ENCODE measurements around the gene TNFAIP1. TPM values are rescaled to one million over a fixed set of nuclear protein-coding genes. Genes with fewer than 3 reads are reported as not detected.

TNFAIP1 gene
- total RNA-seq, 1 donor from 2014 or later, result 59.2 TPM

DNA sequence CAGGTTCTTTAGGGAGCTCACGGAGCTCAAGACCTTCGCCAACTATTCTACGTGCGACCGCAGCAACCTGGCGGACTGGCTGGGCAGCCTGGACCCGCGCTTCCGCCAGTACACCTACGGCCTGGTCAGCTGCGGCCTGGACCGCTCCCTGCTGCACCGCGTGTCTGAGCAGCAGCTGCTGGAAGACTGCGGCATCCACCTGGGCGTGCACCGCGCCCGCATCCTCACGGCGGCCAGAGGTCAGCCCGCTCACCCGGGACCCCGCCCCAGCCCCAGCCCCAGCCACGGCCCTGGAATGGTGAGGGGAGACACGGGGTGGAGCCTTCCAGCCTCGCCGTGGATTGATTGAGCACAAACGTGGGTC, 49.5 kb downstream of the TNFAIP1 start:
- Mint-ChIP-seq H3K9me3 (ENCODE audit: unreplicated experiment) (no peaks in the 10 kb centered on the region), H3K27me3 (ENCODE audit: unreplicated experiment) (no peaks in the 10 kb centered on the region), H3K27ac (ENCODE audit: unreplicated experiment) (no peak overlapping the region), H3K4me1 (ENCODE audit: unreplicated experiment) (peaks cover 4% of the 10 kb centered on the region), H3K36me3 (ENCODE audit: unreplicated experiment) (peaks cover 31% of the 10 kb centered on the region), H3K4me3 (ENCODE audit: unreplicated experiment) (no peak overlapping the region)
- DNase-seq (ENCODE audit: extremely low spot score, unreplicated experiment), result no peak
- TF ChIP-seq, protein P1, sequence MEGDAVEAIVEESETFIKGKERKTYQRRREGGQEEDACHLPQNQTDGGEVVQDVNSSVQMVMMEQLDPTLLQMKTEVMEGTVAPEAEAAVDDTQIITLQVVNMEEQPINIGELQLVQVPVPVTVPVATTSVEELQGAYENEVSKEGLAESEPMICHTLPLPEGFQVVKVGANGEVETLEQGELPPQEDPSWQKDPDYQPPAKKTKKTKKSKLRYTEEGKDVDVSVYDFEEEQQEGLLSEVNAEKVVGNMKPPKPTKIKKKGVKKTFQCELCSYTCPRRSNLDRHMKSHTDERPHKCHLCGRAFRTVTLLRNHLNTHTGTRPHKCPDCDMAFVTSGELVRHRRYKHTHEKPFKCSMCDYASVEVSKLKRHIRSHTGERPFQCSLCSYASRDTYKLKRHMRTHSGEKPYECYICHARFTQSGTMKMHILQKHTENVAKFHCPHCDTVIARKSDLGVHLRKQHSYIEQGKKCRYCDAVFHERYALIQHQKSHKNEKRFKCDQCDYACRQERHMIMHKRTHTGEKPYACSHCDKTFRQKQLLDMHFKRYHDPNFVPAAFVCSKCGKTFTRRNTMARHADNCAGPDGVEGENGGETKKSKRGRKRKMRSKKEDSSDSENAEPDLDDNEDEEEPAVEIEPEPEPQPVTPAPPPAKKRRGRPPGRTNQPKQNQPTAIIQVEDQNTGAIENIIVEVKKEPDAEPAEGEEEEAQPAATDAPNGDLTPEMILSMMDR (IDR thresholded peaks at IDR 0.05), result no peak

DNA sequence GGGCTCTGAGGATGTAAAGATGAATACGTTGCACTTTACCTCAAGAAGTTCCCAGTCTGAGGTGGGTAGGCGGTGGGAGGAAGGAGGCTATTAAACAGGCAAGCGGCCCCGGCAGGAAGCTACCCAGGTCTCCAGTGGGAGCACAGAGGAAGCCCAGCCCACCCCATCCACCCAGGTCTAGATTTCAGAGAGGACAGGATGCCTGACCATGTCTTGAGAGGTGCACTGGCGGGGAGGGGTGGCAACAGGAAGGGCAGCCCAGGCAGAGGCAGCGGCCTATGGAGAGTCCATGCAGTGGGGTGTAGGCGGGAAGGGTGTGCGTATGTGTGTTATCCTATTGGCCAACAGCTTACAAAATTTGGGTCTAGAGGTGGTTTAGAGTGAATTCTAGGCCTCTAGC, 49.8 kb downstream of the TNFAIP1 start:
- peaks cover 31% of the 10 kb centered on the region for H3K36me3 Mint-ChIP-seq (ENCODE audit: unreplicated experiment)
- TF ChIP-seq, protein P1 (IDR thresholded peaks at IDR 0.05), result no peak
- H3K27ac Mint-ChIP-seq (ENCODE audit: unreplicated experiment), result no peak overlapping the region
- no peaks in the 10 kb centered on the region for H3K9me3 Mint-ChIP-seq (ENCODE audit: unreplicated experiment)
- no peak for DNase-seq (ENCODE audit: extremely low spot score, unreplicated experiment)
- no peaks in the 10 kb centered on the region for H3K27me3 Mint-ChIP-seq (ENCODE audit: unreplicated experiment)
- no peak overlapping the region for H3K4me3 Mint-ChIP-seq (ENCODE audit: unreplicated experiment)
- H3K4me1 Mint-ChIP-seq (ENCODE audit: unreplicated experiment), result peaks cover under 1% of the 10 kb centered on the region

DNA sequence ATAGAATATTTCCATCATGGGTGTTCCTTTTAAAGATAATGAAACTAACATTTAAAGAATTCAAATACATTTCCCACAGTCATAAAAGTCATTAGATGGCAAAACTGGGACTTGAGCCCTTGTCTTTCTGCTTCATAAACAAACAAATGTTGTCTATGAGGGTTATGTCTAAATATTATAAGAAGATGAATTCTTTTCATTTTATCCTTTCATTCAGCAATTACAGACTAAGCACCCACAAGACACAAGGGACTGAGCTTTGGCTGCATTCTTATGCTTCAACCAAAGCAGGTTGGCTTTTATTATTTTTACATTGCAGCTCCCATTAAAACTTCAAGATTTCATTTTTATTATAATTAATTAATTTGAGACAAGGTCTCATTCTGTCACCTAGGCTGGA, 50.8 kb downstream of the TNFAIP1 start:
- DNase-seq (ENCODE audit: extremely low spot score, unreplicated experiment), result no peak
- H3K9me3 Mint-ChIP-seq (ENCODE audit: unreplicated experiment), result no peaks in the 10 kb centered on the region
- TF ChIP-seq, protein P1 (IDR thresholded peaks at IDR 0.05), result no peak
- H3K27me3 Mint-ChIP-seq (ENCODE audit: unreplicated experiment), result no peaks in the 10 kb centered on the region
- H3K27ac Mint-ChIP-seq (ENCODE audit: unreplicated experiment), result no peak overlapping the region
- H3K36me3 Mint-ChIP-seq (ENCODE audit: unreplicated experiment), result peaks cover 39% of the 10 kb centered on the region
- H3K4me3 Mint-ChIP-seq (ENCODE audit: unreplicated experiment), result no peak overlapping the region
- H3K4me1 Mint-ChIP-seq (ENCODE audit: unreplicated experiment), result no peaks in the 10 kb centered on the region

DNA sequence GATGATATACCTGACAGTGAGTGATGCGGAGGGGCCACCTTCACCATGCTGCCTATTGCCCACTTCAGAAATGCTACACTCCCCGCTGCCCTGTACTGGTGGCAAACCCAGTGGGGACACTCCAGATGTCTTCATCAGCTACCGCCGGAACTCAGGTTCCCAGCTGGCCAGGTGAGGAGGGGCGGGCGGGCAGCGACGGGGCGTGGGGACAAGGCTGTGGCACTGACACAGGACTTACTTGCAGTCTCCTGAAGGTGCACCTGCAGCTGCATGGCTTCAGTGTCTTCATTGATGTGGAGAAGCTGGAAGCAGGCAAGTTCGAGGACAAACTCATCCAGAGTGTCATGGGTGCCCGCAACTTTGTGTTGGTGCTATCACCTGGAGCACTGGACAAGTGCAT, 52.5 kb downstream of the TNFAIP1 start:
- H3K27ac Mint-ChIP-seq (ENCODE audit: unreplicated experiment), result no peak overlapping the region
- H3K4me3 Mint-ChIP-seq (ENCODE audit: unreplicated experiment), result no peak overlapping the region
- H3K27me3 Mint-ChIP-seq (ENCODE audit: unreplicated experiment), result no peaks in the 10 kb centered on the region
- no peaks in the 10 kb centered on the region for H3K9me3 Mint-ChIP-seq (ENCODE audit: unreplicated experiment)
- H3K36me3 Mint-ChIP-seq (ENCODE audit: unreplicated experiment), result peaks cover 34% of the 10 kb centered on the region
- TF ChIP-seq, protein P1 (IDR thresholded peaks at IDR 0.05), result no peak
- H3K4me1 Mint-ChIP-seq (ENCODE audit: unreplicated experiment), result no peaks in the 10 kb centered on the region
- DNase-seq (ENCODE audit: extremely low spot score, unreplicated experiment), result no peak

DNA sequence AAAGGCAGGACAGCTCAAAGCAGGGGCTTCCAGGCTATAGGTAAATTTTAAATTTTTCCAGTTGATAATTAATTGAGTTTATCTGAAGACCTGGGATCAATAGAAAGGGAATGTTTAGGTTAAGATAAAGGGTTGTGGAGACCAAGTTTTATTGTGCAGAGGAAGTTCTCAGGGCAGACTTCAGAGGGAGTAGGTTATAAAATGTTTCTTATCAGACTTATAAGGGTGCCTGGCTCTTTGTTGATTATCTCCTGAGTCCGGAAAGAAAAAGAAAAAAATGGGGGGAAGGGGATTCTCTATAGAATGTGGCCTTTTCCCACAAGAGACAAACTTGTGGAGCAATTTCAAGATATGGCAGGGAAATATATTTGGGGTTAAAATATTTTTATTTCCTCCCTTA, 54.6 kb downstream of the TNFAIP1 start:
- no peaks in the 10 kb centered on the region for H3K27me3 Mint-ChIP-seq (ENCODE audit: unreplicated experiment)
- H3K27ac Mint-ChIP-seq (ENCODE audit: unreplicated experiment), result no peak overlapping the region
- H3K9me3 Mint-ChIP-seq (ENCODE audit: unreplicated experiment), result no peaks in the 10 kb centered on the region

More for the DNA sequence above, 54.6 kb downstream of the TNFAIP1 start:
- TF ChIP-seq, protein P1 (IDR thresholded peaks at IDR 0.05), result no peak
- no peaks in the 10 kb centered on the region for H3K4me1 Mint-ChIP-seq (ENCODE audit: unreplicated experiment)
- peaks cover 35% of the 10 kb centered on the region for H3K36me3 Mint-ChIP-seq (ENCODE audit: unreplicated experiment)
- H3K4me3 Mint-ChIP-seq (ENCODE audit: unreplicated experiment), result no peak overlapping the region
- DNase-seq (ENCODE audit: extremely low spot score, unreplicated experiment), result no peak
